ENCODE measurements around the gene SMIM35.
"Not testable (repeated sequence)": the region's sequence is repeated elsewhere in the genome, so short reads cannot be mapped to it uniquely, and the experiment has no call there.

SMIM35 gene

GRCh38 chr11:117978291-117978910, 108.4 kb downstream of the SMIM35 start:
- DNase-seq, result not testable (repeated sequence)

DNA sequence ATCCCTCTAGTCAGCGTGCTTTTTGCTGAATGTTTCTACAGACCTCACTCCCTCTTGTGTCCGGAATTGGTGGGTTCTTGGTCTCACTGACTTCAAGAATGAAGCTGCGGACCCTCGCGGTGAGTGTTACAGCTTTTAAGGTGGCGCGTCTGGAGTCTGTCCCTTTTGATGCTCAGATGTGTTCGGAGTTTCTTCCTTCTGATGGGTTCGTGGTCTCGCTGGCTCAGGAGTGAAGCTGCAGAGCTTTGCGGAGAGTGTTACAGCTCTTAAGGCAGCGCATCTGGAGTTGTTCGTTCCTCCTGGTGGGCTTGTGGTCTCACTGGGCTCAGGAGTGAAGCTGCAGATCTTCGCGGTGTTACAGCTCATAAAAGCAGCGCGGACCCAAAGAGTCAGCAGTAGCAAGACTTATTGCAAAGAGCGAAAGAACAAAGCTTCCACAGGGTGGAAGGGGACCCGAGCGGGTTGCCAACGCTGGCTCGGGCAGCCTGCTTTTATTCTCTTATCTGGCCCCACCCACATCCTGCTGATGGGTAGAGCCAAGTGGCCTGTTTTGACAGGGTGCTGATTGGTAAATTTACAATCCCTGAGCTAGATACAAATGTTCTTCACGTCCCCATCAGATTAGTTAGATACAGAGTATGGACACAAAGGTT, 109.0 kb downstream of the SMIM35 start:
- DNase-seq, result not testable (repeated sequence)

DNA sequence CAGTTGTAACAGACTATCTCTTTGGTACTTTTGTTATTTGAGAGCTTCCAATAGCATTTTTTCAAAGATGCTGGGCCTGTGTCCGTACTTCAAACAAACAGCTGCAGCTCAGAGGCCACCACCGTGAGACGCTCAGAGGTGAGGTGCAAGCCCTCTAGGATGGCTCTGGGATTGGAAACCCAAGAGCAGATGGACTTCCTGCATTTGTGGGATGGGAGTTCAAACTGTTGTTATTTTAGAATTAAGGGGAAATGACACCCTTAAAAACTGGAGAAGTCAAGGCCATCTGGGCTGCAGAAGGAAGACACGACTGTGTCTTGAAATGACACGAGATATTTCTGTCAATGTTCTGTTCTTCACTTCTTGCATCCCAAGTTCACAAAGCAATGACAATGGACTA, 109.7 kb downstream of the SMIM35 start:
- no peak for DNase-seq

GRCh38 chr11:117976445-117976844, 110.3 kb downstream of the SMIM35 start:
- DNase-seq, result no peak

DNA sequence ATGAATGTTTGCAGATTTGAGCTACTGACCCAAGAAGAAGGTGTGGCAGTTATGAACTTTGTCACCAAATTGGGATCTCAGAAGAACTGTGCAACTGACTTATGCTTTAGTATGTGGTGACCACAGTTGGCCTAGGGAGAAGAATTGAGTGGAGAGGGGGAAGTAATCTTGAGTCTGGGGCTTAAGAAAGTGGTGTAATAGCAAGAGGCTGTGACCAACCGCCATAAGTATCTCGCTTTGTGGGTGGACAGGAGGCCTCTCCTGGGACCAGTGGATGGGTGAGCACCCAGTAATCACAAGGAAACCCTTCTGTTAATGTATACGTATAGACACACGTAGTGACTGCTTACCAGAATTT, 113.3 kb downstream of the SMIM35 start:
- no peak for DNase-seq

GRCh38 chr11:117972629-117973502, 113.9 kb downstream of the SMIM35 start:
- no peak for DNase-seq

- DNase-seq, result no peak
These were observed 114.7 kb downstream of the SMIM35 start for GRCh38 chr11:117972044-117972443.

DNA sequence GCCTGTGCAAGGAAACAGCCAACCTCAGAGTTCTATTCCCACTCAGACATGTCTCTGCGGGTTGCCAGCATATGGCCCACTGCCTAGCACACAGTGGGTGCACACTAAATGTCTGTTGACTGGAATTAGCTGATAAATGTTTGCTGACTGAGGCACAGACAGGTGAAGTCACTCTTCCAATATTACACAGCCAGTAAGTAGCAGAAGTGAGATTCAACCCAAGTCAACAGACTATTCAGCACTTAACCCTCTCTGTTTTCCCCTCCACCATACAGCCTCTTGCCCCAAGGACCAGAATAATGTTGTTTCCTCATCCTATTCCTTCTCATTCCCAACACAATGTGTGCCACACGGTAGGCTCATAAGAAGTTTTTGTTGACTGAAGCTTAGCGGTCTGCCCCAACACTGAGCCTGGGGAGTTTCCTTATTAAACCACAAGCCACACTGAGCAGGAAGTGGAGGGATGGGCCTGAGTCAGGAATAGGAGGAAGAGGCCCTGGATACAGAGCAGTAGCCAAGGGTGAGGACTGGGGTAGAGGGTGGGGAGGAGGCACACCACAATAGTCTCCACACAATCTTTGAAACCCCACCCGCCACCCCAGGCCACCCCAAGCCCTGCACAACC, 116.3 kb downstream of the SMIM35 start:
- DNase-seq, result no peak

DNA sequence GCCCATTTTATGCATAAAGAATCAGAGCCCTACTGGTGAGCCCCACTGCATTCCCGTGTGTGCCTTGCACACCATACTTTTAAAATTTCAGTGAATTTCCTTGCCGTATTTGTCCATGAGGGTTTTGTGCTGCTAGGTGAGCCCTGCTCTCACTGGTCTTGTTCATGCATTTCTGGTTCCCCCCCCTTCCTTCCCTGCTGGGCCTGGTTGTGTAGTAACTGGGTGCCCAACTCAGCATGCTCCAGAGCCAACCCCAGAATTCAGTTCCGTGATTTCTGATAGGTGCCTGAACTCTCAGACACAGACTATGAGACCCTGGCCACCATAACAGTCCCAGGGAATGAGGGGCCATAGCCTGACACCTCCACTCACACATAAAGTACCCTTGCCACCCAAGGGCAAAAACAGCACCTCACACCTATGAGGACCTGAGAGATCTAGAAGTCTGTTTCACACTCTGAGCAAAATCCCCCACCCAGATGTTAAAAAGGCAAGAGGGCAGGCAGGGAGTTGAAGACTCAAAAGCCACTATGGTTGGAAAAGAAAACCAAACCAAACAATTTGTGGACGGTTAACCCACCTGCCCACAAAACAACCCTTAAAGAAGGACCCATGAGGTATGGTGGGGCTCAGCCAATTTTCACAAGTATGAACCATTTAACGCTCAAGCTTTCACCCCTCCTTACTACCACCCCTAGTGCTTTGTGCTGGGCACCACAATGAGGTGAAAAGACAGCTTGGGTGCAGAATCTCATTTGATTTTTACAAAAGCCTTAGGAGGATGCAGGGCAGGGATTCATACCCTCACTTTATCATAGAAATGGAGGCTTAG, 117.4 kb downstream of the SMIM35 start:
- no peak for DNase-seq

DNA sequence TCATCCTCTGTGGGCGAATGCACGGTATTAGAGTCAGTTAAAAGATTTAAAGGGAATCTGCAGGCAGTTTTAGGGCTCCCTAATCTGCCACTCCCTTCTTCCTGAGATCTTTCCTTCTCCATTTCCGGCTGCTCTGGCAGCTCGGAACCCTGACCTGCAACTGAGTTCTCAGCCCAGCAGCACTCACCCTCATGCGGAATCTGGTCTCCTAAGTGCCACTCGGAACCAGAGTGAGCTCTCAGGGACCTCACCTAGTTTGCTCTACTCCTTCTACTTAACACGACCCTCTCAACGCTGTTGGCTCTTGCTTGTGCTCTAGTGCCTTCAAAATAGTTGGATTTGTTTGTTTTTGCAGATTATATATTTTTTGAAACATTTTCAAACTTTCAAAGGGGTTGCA, 119.9 kb downstream of the SMIM35 start:
- no peak for DNase-seq

DNA sequence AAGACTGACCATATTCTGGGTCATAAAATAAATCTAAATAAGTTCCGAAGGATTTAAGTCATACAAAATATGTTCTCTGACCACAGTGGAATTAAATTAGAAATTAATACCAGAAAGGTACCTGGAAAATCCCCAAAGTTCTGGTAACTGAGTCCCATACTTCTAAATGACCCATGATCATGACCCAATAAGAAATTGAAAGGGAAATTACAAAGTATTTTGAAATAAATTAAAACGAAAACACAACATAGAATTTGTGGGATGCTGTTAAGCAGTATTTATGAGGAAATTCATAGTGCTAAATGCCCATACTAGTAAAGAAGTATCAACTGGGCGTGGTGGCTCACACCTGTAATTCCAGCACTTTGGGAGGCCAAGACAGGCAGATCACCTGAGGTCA, 123.9 kb downstream of the SMIM35 start:
- DNase-seq, result no peak

- DNase-seq, result no peak
These were observed 124.9 kb downstream of the SMIM35 start for GRCh38 chr11:117961896-117962295.

DNA sequence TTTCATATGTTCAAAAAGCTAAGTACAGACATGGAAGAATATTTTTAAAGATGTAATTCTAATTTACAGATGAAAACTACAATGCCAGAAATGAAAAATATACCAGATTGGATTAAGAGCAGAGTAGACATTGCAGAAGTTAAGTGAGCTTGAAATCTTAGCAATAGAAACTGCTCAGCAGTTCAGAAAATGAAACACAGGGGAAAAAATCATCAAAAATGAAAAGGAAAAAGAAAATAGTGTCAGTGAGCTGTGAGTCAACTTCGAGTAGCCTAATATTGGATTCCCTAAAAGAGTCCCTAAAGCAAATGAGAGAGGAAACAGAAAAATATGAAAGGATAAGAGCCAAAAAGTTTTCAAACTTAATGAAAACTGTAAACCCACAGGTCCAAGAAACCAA, 126.4 kb downstream of the SMIM35 start:
- DNase-seq, result no peak

DNA sequence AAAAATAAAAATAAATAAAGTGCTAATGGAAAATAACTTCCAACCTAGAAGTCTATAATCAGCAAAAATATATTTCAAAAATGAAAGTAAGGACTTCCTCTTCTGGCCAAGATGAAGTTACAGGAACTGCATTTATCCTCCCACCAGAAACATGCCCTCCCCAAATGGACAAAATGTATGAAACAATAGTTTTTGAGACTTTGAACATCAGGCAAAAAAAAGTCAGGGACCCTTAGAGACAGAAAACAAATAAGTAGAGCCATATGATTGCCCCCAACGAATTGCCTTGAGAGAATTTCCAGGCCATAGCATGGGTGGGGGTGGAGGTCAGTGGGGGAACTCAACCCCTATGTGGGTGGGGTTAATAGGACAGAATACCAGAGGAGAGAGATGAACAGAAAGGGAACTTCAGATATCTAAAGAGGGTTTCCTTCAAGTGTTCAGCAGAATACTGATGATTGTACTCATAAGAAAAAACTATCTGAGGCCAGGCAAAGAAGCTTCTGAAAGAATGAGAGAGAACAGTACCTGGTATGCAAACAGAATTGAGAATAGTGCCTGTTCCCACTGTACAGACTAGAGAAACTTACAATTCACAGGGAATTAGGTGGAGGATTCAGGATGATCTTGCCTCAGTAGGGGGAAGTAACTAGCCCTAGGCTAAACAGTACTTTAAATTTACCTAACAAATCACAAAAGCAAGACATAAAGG, 127.2 kb downstream of the SMIM35 start:
- DNase-seq, result no peak

GRCh38 chr11:117958949-117959348, 127.8 kb downstream of the SMIM35 start:
- no peak for DNase-seq

Data from activated CD4-positive, alpha-beta T cell treated with anti-CD3 and anti-CD28 coated beads for 4 hours (primary cell).